ENCODE data around the gene KCND3.

The KCND3 gene

GRCh38 chr1:111798580-111798979 is 190.9 kb downstream of the KCND3 start:
- Histone ChIP-seq H3K36me3 (no peaks in the 10 kb centered on the region), H3K9ac (no peak overlapping the region), H3K27ac (no peak overlapping the region), H4K20me1 (no peaks in the 10 kb centered on the region), H3K27me3 (no peaks in the 10 kb centered on the region), H3K4me2 (no peak overlapping the region), H3K4me1 (no peaks in the 10 kb centered on the region), H3K4me3 (no peak overlapping the region), H3K9me3 (replicated peaks in 1 of 11) (no peaks in the 10 kb centered on the region; a peak in 1 of 22 replicates)
- no peak for TF ChIP-seq Cebpa-rat (IDR thresholded peaks at IDR 0.05)

- Histone ChIP-seq H3K9ac (no peak overlapping the region), H3K4me2 (no peak overlapping the region), H3K4me3 (no peak overlapping the region), H3K9me3 (replicated peaks in 1 of 11) (no peaks in the 10 kb centered on the region; a peak in 1 of 22 replicates), H3K36me3 (no peaks in the 10 kb centered on the region), H3K4me1 (peaks cover 0 to 5% (median 2%) of the 10 kb centered on the region in 10 experiments; a peak in 10 of 20 replicates), H3K27me3 (no peaks in the 10 kb centered on the region), H3K27ac (no peak overlapping the region), H4K20me1 (no peaks in the 10 kb centered on the region)
- TF ChIP-seq Cebpa-rat (IDR thresholded peaks at IDR 0.05), result no peak
Measured at GRCh38 chr1:111795401-111795800, 194.1 kb downstream of the KCND3 start.

DNA sequence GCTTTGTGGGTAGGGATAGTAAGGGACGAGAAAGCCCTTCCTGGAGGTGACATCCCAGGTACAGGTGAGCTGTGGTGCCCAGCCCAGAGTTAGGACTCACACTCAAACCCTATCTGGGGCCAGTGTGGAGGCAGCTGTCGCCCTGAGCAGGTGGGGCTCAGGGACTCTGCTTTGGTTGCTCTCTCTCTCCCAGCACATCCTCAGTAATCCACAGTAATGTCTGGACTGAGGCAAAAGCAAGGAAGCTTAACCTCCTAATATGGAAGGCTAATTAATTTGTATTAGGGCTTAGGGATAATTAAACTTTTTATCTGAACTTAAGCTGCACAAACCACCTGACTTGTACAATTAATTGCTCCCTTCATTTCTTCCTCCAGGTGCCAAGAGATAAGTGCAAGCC is 195.5 kb downstream of the KCND3 start:
- H3K4me3 ChIP-seq, result no peak overlapping the region
- no peak for TF ChIP-seq Cebpa-rat (IDR thresholded peaks at IDR 0.05)
- peaks cover 0 to 18% (median 13%) of the 10 kb centered on the region in 10 experiments; a peak in 13 of 20 replicates for H3K4me1 ChIP-seq
- H3K27me3 ChIP-seq, result no peaks in the 10 kb centered on the region
- H4K20me1 ChIP-seq, result no peaks in the 10 kb centered on the region
- no peak overlapping the region for H3K27ac ChIP-seq
- no peaks in the 10 kb centered on the region for H3K9me3 ChIP-seq (replicated peaks in 1 of 11)
- H3K9ac ChIP-seq, result no peak overlapping the region
- no peaks in the 10 kb centered on the region for H3K36me3 ChIP-seq
- no peak overlapping the region for H3K4me2 ChIP-seq

- Histone ChIP-seq H3K4me2 (0 out of 22 replicates have a peak overlapping the region, but pooled peaks of 1 of the 11 experiments have one; percentile 22), H3K36me3 (no peaks in the 10 kb centered on the region), H3K4me3 (no peak overlapping the region), H3K9ac (no peak overlapping the region), H3K4me1 (peaks cover 0 to 18% (median 13%) of the 10 kb centered on the region in 10 experiments; a peak in 13 of 20 replicates), H3K9me3 (replicated peaks in 1 of 11) (no peaks in the 10 kb centered on the region), H3K27me3 (no peaks in the 10 kb centered on the region), H3K27ac (no peak overlapping the region), H4K20me1 (no peaks in the 10 kb centered on the region)
- no peak for TF ChIP-seq Cebpa-rat (IDR thresholded peaks at IDR 0.05)
Measured at GRCh38 chr1:111792249-111792648, 197.2 kb downstream of the KCND3 start.

- Histone ChIP-seq H3K27me3 (no peaks in the 10 kb centered on the region), H3K36me3 (no peaks in the 10 kb centered on the region), H3K4me2 (no peak overlapping the region), H3K9ac (no peak overlapping the region), H3K27ac (no peak overlapping the region), H3K4me1 (peaks cover 0 to 18% (median 13%) of the 10 kb centered on the region in 10 experiments; a peak in 13 of 20 replicates), H3K9me3 (replicated peaks in 1 of 11) (no peaks in the 10 kb centered on the region), H3K4me3 (no peak overlapping the region), H4K20me1 (no peaks in the 10 kb centered on the region)
- no peak for TF ChIP-seq Cebpa-rat (IDR thresholded peaks at IDR 0.05)
Measured at GRCh38 chr1:111791776-111792175, 197.7 kb downstream of the KCND3 start.

DNA sequence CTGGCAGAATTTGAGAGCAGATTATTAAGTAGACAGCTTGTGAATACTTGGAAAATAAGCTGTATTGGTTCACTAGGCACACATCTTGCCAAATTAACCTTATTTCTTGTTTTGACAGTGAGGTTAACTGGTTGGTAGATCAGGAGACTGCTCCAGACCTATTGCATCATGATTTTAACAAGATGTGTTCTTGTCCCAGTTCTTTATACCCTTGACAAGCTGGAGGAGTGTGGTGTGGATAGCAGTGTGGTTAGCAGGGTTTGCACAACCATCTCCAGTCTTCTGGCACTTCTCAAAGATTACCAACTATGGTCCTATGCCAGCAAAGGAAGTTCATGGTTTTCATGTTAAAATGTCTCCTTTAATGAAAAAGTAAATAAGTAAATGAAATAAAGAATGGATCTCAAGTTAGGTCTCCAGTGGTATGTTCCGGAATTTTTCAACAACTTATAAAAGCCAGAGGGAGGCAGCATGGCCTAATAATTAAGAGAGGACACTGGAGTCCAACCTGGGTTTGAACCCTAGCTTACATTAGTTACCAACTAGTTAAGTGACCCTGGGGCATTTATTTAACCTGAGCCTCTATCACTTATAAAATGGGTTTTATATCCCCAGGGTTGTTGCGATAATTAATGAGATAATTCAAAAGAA is 199.7 kb downstream of the KCND3 start:
- no peak overlapping the region; a peak in 1 of 22 replicates for H3K27ac ChIP-seq
- H3K4me2 ChIP-seq, result peak overlapping the region in 8 of 11 experiments; percentile 20 to 51 (median 35); a peak in 14 of 22 replicates
- H3K4me3 ChIP-seq, result no peak overlapping the region
- no peaks in the 10 kb centered on the region for H3K36me3 ChIP-seq
- peaks cover 0 to 18% (median 13%) of the 10 kb centered on the region in 10 experiments; a peak in 13 of 20 replicates for H3K4me1 ChIP-seq
- no peak overlapping the region for H3K9ac ChIP-seq
- no peaks in the 10 kb centered on the region for H3K27me3 ChIP-seq
- no peaks in the 10 kb centered on the region for H4K20me1 ChIP-seq
- H3K9me3 ChIP-seq (replicated peaks in 1 of 11), result no peaks in the 10 kb centered on the region
- TF ChIP-seq Cebpa-rat (IDR thresholded peaks at IDR 0.05), result peak in 2 of 11 experiments; percentile 49 to 68; a peak in 4 of 22 replicates

- H3K4me1 ChIP-seq, result peaks cover 0 to 18% (median 13%) of the 10 kb centered on the region in 10 experiments; a peak in 13 of 20 replicates
- H3K9ac ChIP-seq, result no peak overlapping the region
Measured at GRCh38 chr1:111789142-111789541, 200.3 kb downstream of the KCND3 start.

DNA sequence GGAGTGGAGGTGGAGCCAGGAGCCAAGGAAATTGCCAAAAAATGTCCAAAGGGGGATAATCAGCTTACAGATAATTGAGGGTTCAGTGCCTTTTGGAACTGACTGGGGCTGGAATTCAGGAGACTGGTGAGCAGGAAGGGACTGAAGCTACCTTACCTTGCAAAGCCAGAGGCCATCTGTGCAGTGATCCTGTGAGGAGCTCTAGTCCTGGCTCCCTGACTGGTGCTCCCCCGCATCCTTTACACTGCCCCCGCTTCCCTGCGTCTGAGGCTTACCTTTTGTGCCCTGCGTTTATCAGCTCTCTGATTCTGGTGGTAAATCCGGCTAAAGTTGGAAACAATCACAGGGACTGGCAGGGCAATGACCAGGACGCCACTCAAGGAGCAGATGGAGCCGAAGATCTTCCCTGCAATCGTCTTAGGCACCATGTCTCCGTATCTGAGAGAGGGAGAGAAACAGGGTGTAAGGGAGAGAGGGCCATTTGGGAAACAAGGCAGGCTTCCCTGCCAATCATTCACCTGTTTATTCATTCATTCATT is 202.7 kb downstream of the KCND3 start:
- H3K9ac ChIP-seq, result no peak overlapping the region
- H4K20me1 ChIP-seq, result no peaks in the 10 kb centered on the region
- no peak overlapping the region for H3K27ac ChIP-seq
- no peak overlapping the region for H3K4me3 ChIP-seq
- no peaks in the 10 kb centered on the region for H3K36me3 ChIP-seq
- H3K4me2 ChIP-seq, result no peak overlapping the region
- H3K9me3 ChIP-seq (replicated peaks in 1 of 11), result no peaks in the 10 kb centered on the region
- TF ChIP-seq Cebpa-rat (IDR thresholded peaks at IDR 0.05), result no peak
- H3K4me1 ChIP-seq, result peaks cover 0 to 18% (median 13%) of the 10 kb centered on the region in 10 experiments; a peak in 13 of 20 replicates
- no peaks in the 10 kb centered on the region for H3K27me3 ChIP-seq

More at GRCh38 chr1:111789142-111789541, 200.3 kb downstream of the KCND3 start:
- Histone ChIP-seq H3K9me3 (replicated peaks in 1 of 11) (no peaks in the 10 kb centered on the region), H3K4me3 (no peak overlapping the region), H4K20me1 (no peaks in the 10 kb centered on the region), H3K4me2 (peak overlapping the region in 6 of 11 experiments; percentile 2 to 44 (median 28); a peak in 7 of 22 replicates), H3K27me3 (no peaks in the 10 kb centered on the region), H3K27ac (0 out of 22 replicates have a peak overlapping the region, but pooled peaks of 2 of the 11 experiments have one; percentile 10 to 13), H3K36me3 (no peaks in the 10 kb centered on the region)
- no peak for TF ChIP-seq Cebpa-rat (IDR thresholded peaks at IDR 0.05)

GRCh38 chr1:111784273-111784901 is 205.1 kb downstream of the KCND3 start:
- no peaks in the 10 kb centered on the region for H3K27me3 ChIP-seq

More at GRCh38 chr1:111784273-111784901, 205.1 kb downstream of the KCND3 start:
- no peaks in the 10 kb centered on the region for H4K20me1 ChIP-seq
- TF ChIP-seq Cebpa-rat (IDR thresholded peaks at IDR 0.05), result no peak
- no peaks in the 10 kb centered on the region for H3K36me3 ChIP-seq
- H3K27ac ChIP-seq, result no peak overlapping the region
- no peak overlapping the region for H3K9ac ChIP-seq
- H3K4me1 ChIP-seq, result peaks cover 0 to 5% (median 2%) of the 10 kb centered on the region in 10 experiments; a peak in 5 of 20 replicates
- no peaks in the 10 kb centered on the region for H3K9me3 ChIP-seq (replicated peaks in 1 of 11)
- no peak overlapping the region for H3K4me2 ChIP-seq
- H3K4me3 ChIP-seq, result no peak overlapping the region
